HFFc6 (cell line): ENCODE measurements around the gene POGK. TPM values are rescaled to one million over a fixed set of nuclear protein-coding genes. Genes with fewer than 3 reads are reported as not detected.
A peak's percentile ranks its signal among the peaks of the same experiment; 100 is the strongest.

Experiments
- DNase-seq: peaks from one replicate; pipeline ENCODE4 v3.0.0-alpha.2; 2018
- H3K27ac Mint-ChIP-seq: 2 replicates; pipeline ENCODE4 v1.8.0; 2020; ENCODE audit warnings: mild to moderate bottlenecking, mixed read lengths
- H3K27me3 Mint-ChIP-seq: 2 replicates; pipeline ENCODE4 v1.8.0; 2021; ENCODE audit warnings: mild to moderate bottlenecking, moderate library complexity, mixed read lengths; ENCODE audit not compliant: insufficient read depth
- H3K36me3 Mint-ChIP-seq: 2 replicates; pipeline ENCODE4 v1.8.0; 2021; ENCODE audit warnings: low read depth, mixed read lengths
- H3K4me1 Mint-ChIP-seq: 2 replicates; pipeline ENCODE4 v1.8.0; 2020; ENCODE audit warnings: low read depth, mixed read lengths
- H3K4me3 Mint-ChIP-seq: 2 replicates; pipeline ENCODE4 v1.8.0; 2020; ENCODE audit warnings: mild to moderate bottlenecking, moderate library complexity, mixed read lengths
- H3K9me3 Mint-ChIP-seq: 2 replicates; pipeline ENCODE4 v1.8.0; 2020; ENCODE audit warnings: mild to moderate bottlenecking, mixed read lengths
- total RNA-seq, 6 experiments: library from RNA; stranded (reverse); fragmentation: NEBNext Ultra II Directional; extraction: Animal tissue kit (Norgen Biotek cat#: 25700); gene quantifications; 2 replicates in 1 of 6; 3 replicates in 5 of 6; pipeline ENCODE4 v1.2.3, GENCODE V29; 2021
- TF ChIP-seq, protein P1 (sequence below): fragments of 200-600 bp; sonication (generic); IDR thresholded peaks from 2 replicates; pipeline ENCODE4 v1.5.0; 2021; ENCODE audit warnings: antibody characterized with exemption, mild to moderate bottlenecking

POGK gene
- total RNA-seq, 6 experiments from 2014 or later = 27.6 to 36.3 (median 29.4) TPM

DNA sequence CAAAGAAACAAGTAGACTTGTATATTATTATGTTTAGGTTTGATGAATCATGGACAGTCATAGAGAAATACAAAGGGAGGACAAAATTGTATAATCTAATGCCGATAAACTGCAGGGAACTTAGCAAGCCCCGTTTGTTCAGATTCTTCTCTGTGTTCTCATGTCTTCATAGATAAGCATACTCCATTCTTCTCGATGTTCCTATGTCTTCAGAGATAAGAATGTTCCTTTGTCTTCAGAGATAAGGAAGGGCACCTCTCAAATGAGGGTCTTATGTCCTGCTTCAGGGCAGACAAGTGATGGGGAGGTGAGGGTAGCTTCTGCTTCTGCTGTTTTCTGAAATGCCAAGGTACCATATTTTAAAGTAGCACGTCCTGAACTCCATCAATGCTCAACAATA is 56.5 kb downstream of the POGK start:
- H3K9me3 Mint-ChIP-seq = no peaks in the 10 kb centered on the region
- no peak for DNase-seq
- TF ChIP-seq, protein P1, sequence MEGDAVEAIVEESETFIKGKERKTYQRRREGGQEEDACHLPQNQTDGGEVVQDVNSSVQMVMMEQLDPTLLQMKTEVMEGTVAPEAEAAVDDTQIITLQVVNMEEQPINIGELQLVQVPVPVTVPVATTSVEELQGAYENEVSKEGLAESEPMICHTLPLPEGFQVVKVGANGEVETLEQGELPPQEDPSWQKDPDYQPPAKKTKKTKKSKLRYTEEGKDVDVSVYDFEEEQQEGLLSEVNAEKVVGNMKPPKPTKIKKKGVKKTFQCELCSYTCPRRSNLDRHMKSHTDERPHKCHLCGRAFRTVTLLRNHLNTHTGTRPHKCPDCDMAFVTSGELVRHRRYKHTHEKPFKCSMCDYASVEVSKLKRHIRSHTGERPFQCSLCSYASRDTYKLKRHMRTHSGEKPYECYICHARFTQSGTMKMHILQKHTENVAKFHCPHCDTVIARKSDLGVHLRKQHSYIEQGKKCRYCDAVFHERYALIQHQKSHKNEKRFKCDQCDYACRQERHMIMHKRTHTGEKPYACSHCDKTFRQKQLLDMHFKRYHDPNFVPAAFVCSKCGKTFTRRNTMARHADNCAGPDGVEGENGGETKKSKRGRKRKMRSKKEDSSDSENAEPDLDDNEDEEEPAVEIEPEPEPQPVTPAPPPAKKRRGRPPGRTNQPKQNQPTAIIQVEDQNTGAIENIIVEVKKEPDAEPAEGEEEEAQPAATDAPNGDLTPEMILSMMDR = no peak
- H3K4me1 Mint-ChIP-seq = peaks cover 3% of the 10 kb centered on the region
- no peak overlapping the region for H3K4me3 Mint-ChIP-seq
- H3K36me3 Mint-ChIP-seq = no peaks in the 10 kb centered on the region
- H3K27me3 Mint-ChIP-seq = peaks cover 15% of the 10 kb centered on the region
- H3K27ac Mint-ChIP-seq = no peak overlapping the region

- DNase-seq = no peak
- H3K9me3 Mint-ChIP-seq = no peaks in the 10 kb centered on the region
- H3K27ac Mint-ChIP-seq = no peak overlapping the region
- H3K4me3 Mint-ChIP-seq = no peak overlapping the region
- H3K27me3 Mint-ChIP-seq = peaks cover 9% of the 10 kb centered on the region
- no peaks in the 10 kb centered on the region for H3K36me3 Mint-ChIP-seq
- H3K4me1 Mint-ChIP-seq = peaks cover 20% of the 10 kb centered on the region
- TF ChIP-seq, protein P1 = no peak
These were observed 60.5 kb downstream of the POGK start for GRCh38 chr1:166899769-166900168.

- Mint-ChIP-seq H3K4me1 (peaks cover 32% of the 10 kb centered on the region), H3K27ac (no peak overlapping the region), H3K4me3 (no peak overlapping the region), H3K9me3 (no peaks in the 10 kb centered on the region), H3K36me3 (no peaks in the 10 kb centered on the region), H3K27me3 (peaks cover 8% of the 10 kb centered on the region)
- no peak for DNase-seq
- TF ChIP-seq, protein P1 = no peak
These were observed 61.7 kb downstream of the POGK start for GRCh38 chr1:166900987-166901386.

DNA sequence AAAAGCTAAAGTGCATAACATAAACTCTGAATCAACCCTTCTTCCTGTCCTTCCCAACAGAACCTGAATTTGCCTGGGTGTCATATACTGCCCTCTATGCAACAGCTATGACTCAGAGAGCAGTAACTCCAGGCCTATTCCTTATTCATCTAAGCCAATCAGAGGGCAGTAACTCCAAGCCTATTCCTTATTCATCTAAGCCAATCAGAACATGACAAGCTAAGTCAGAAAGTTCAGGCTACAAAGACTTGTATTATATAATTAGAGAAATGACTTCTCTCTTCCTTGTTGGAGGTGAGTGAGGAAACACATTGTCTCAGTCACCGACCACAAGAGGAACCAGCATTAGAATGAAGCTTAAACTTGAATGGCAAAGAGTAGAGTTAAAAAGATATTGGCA is 63.0 kb downstream of the POGK start:
- DNase-seq = peak; percentile 43

GRCh38 chr1:166903232-166903631 is 64.0 kb downstream of the POGK start:
- H3K27ac Mint-ChIP-seq = no peak overlapping the region
- no peaks in the 10 kb centered on the region for H3K9me3 Mint-ChIP-seq
- peaks cover 42% of the 10 kb centered on the region for H3K4me1 Mint-ChIP-seq
- no peaks in the 10 kb centered on the region for H3K36me3 Mint-ChIP-seq
- DNase-seq = no peak
- TF ChIP-seq, protein P1 = no peak
- peaks cover 10% of the 10 kb centered on the region for H3K27me3 Mint-ChIP-seq
- H3K4me3 Mint-ChIP-seq = no peak overlapping the region

More for the DNA sequence above, 63.0 kb downstream of the POGK start:
- H3K4me3 Mint-ChIP-seq = no peak overlapping the region
- peaks cover 41% of the 10 kb centered on the region for H3K4me1 Mint-ChIP-seq
- no peak overlapping the region for H3K27ac Mint-ChIP-seq
- TF ChIP-seq, protein P1 = no peak
- peaks cover 10% of the 10 kb centered on the region for H3K27me3 Mint-ChIP-seq
- H3K36me3 Mint-ChIP-seq = no peaks in the 10 kb centered on the region
- no peaks in the 10 kb centered on the region for H3K9me3 Mint-ChIP-seq

DNA sequence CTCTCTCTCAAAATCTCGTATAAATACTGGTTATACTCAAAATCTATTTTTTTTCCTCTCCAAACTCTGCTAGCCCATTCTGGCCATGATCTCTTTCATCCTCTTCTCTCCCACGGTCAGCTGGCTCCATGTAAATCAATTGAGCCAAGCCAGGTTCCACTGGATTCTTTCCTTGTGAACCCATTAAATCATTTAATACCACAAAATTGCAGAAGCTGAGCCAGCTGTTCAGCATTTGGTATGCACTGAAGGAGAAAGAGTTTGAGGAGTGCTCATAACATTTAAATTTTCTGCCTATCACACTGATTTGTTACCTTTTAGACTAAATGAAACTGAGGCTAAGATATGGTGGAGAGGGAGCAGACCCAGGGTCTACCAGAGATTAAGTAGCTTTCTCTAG is 65.9 kb downstream of the POGK start:
- Mint-ChIP-seq H3K36me3 (no peaks in the 10 kb centered on the region), H3K27me3 (peaks cover 8% of the 10 kb centered on the region), H3K4me1 (peaks cover 54% of the 10 kb centered on the region), H3K27ac (no peak overlapping the region), H3K9me3 (no peaks in the 10 kb centered on the region), H3K4me3 (no peak overlapping the region)
- TF ChIP-seq, protein P1 = no peak
- peak; percentile 12 for DNase-seq
